SU-DHL-6 (cell line): ENCODE results near the gene COQ10B.

ENCODE experiments used
- CTCF ChIP-seq: fragments of 200-600 bp; sonication (generic); IDR thresholded peaks from one replicate; pipeline ENCODE4 v1.5.1; 2017; ENCODE audit warnings: antibody characterized with exemption, mild to moderate bottlenecking, low read length, moderate library complexity; ENCODE audit not compliant: insufficient read depth, poor library complexity, severe bottlenecking
- EZH2phosphoT487 ChIP-seq: fragments of 200-600 bp; sonication (generic), shearing (Covaris generic); conservative IDR thresholded peaks from 2 replicates; pipeline ENCODE4 v1.6.1; 2018; ENCODE audit warnings: mild to moderate bottlenecking, antibody characterized with exemption, low read length, moderate library complexity, mixed read lengths

GRCh38 chr2:197442857-197443256 is 10.5 kb upstream of the COQ10B start:
- TF ChIP-seq CTCF, result no peak
- TF ChIP-seq EZH2phosphoT487, result no peak
